Parathyroid adenoma (tissue), 2 donors: ENCODE measurements around the gene WDR36.

ENCODE experiments used
- H2AFZ ChIP-seq: fragments of 300-600 bp; sonication (generic); one replicate; pipeline ENCODE4 v1.7.0; 2017; ENCODE audit warnings: antibody characterized with exemption, mild to moderate bottlenecking
- H3K27ac ChIP-seq: fragments of 300-600 bp; sonication (generic); one replicate; pipeline ENCODE4 v1.7.0; 2017
- H3K27me3 ChIP-seq: fragments of 300-600 bp; sonication (generic); one replicate; pipeline ENCODE4 v1.7.0; 2017; ENCODE audit warnings: low read length; ENCODE audit not compliant: control insufficient read depth, insufficient read depth
- H3K36me3 ChIP-seq: fragments of 300-600 bp; sonication (generic); one replicate; pipeline ENCODE4 v1.7.0; 2017; ENCODE audit warnings: low read length; ENCODE audit not compliant: control insufficient read depth, insufficient read depth
- H3K4me1 ChIP-seq: fragments of 300-600 bp; sonication (generic); one replicate; pipeline ENCODE4 v1.7.0; 2017; ENCODE audit warnings: control low read depth
- H3K4me2 ChIP-seq: fragments of 300-600 bp; sonication (generic); one replicate; pipeline ENCODE4 v1.7.0; 2017; ENCODE audit warnings: low read length
- H3K4me3 ChIP-seq: fragments of 300-600 bp; sonication (generic); one replicate; pipeline ENCODE4 v1.7.0; 2017; ENCODE audit warnings: low read depth, low read length
- H3K79me2 ChIP-seq: fragments of 300-600 bp; sonication (generic); one replicate; pipeline ENCODE4 v1.7.0; 2017; ENCODE audit warnings: control low read depth
- H3K9ac ChIP-seq: fragments of 300-600 bp; sonication (generic); one replicate; pipeline ENCODE4 v1.7.0; 2017; ENCODE audit warnings: mild to moderate bottlenecking
- H3K9me3 ChIP-seq: fragments of 300-600 bp; sonication (generic); one replicate; pipeline ENCODE4 v1.7.0; 2017; ENCODE audit warnings: low read length; ENCODE audit not compliant: control insufficient read depth
- TF ChIP-seq, protein P1 (sequence below): fragments of 300-600 bp; sonication (generic); IDR thresholded peaks from one replicate; pipeline ENCODE4 v1.7.0; 2017; ENCODE audit warnings: antibody characterized with exemption, mild to moderate bottlenecking
- donor health status: primary hyperparathyroidism.

WDR36 gene

DNA sequence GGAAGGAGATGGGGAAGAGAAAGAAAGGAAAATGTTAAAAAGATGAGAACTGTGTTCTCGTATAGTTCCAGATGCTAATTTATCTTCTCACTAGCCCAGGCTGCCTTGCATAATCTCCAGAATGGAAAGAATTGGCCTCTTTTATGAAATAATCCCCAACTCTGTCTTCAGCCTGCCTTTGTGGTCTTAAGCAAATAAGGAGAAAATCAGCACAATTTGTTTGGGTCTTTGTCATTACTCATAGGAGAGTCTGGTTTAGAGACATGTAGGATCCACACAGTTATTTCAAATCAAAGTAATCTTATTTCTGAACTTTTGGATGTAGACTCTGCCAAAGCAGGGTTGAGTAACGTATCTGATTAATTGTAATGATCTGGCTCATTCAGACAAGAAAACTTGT, 81.3 kb downstream of the WDR36 start:
- Histone ChIP-seq H3K36me3 (no peaks in the 10 kb centered on the region), H3K27ac (no peak overlapping the region), H3K4me3 (no peak overlapping the region), H3K9ac (no peak overlapping the region), H3K4me1 (no peaks in the 10 kb centered on the region), H3K79me2 (no peaks in the 10 kb centered on the region), H3K9me3 (no peaks in the 10 kb centered on the region), H3K27me3 (no peaks in the 10 kb centered on the region), H3K4me2 (no peak overlapping the region), H2AFZ (no peak overlapping the region)
- TF ChIP-seq, protein P1, sequence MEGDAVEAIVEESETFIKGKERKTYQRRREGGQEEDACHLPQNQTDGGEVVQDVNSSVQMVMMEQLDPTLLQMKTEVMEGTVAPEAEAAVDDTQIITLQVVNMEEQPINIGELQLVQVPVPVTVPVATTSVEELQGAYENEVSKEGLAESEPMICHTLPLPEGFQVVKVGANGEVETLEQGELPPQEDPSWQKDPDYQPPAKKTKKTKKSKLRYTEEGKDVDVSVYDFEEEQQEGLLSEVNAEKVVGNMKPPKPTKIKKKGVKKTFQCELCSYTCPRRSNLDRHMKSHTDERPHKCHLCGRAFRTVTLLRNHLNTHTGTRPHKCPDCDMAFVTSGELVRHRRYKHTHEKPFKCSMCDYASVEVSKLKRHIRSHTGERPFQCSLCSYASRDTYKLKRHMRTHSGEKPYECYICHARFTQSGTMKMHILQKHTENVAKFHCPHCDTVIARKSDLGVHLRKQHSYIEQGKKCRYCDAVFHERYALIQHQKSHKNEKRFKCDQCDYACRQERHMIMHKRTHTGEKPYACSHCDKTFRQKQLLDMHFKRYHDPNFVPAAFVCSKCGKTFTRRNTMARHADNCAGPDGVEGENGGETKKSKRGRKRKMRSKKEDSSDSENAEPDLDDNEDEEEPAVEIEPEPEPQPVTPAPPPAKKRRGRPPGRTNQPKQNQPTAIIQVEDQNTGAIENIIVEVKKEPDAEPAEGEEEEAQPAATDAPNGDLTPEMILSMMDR = no peak
